ENCODE results near the gene MIEF1. TPM values are rescaled to one million over a fixed set of nuclear protein-coding genes. Genes with fewer than 3 reads are reported as not detected.

MIEF1 gene
- polyA plus RNA-seq, 1 donor, result 34.4 TPM

GRCh38 chr22:39528681-39529486 is 26.8 kb downstream of the MIEF1 start:
- peak overlapping the region; percentile 5 for H3K4me3 ChIP-seq (ENCODE audit: low read length)
- no CpG with 5 or more reads among the region's 32 CpGs for WGBS (ENCODE audit: insufficient coverage, low lambda C conversion rate)
- peak overlapping the region; percentile 37 for H3K27ac ChIP-seq (ENCODE audit: low read length)
- no peaks in the 10 kb centered on the region for H3K9me3 ChIP-seq (ENCODE audit: control insufficient read depth, low read depth, low read length)
- H3K27me3 ChIP-seq (ENCODE audit: control insufficient read depth, insufficient read depth, low read length), result no peaks in the 10 kb centered on the region
- peak; percentile 92 for DNase-seq
- peaks cover 43% of the 10 kb centered on the region for H3K4me1 ChIP-seq (ENCODE audit: control insufficient read depth, insufficient read depth, low read length)
- H3K36me3 ChIP-seq (ENCODE audit: control insufficient read depth, insufficient read depth, low read length), result peaks cover 46% of the 10 kb centered on the region

GRCh38 chr22:39529487-39529851 is 27.4 kb downstream of the MIEF1 start:
- Histone ChIP-seq H3K27me3 (ENCODE audit: control insufficient read depth, insufficient read depth, low read length) (no peaks in the 10 kb centered on the region), H3K4me3 (ENCODE audit: low read length) (no peak overlapping the region), H3K4me1 (ENCODE audit: control insufficient read depth, insufficient read depth, low read length) (peaks cover 44% of the 10 kb centered on the region), H3K36me3 (ENCODE audit: control insufficient read depth, insufficient read depth, low read length) (peaks cover 40% of the 10 kb centered on the region), H3K9me3 (ENCODE audit: control insufficient read depth, low read depth, low read length) (no peaks in the 10 kb centered on the region), H3K27ac (ENCODE audit: low read length) (no peak overlapping the region)
- no peak for DNase-seq
- no CpG with 5 or more reads among the region's 17 CpGs for WGBS (ENCODE audit: insufficient coverage, low lambda C conversion rate)

DNA sequence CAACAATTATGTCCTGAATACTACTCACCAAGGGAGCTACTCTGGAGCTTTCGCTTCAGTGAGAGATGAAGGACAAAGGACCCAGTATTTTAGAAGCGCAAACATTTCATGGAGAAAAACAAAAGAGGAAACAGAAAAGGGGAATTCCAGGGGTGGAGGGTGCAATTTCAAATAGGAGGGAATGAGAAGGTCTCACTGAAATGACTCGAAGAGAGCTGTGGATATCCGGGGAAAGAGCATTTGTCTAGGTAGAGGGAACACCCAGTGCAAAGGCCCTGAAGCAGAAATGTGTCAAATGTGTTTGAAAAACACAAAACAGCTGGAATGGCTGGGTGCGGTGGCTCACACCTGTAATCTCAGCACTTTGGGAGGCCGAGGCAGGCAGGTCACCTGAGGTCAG is 28.0 kb downstream of the MIEF1 start:
- no peak overlapping the region for H3K27ac ChIP-seq (ENCODE audit: low read length)
- H3K4me1 ChIP-seq (ENCODE audit: control insufficient read depth, insufficient read depth, low read length), result peaks cover 48% of the 10 kb centered on the region
- H3K9me3 ChIP-seq (ENCODE audit: control insufficient read depth, low read depth, low read length), result no peaks in the 10 kb centered on the region
- no peaks in the 10 kb centered on the region for H3K27me3 ChIP-seq (ENCODE audit: control insufficient read depth, insufficient read depth, low read length)
- peaks cover 34% of the 10 kb centered on the region for H3K36me3 ChIP-seq (ENCODE audit: control insufficient read depth, insufficient read depth, low read length)
- DNase-seq, result no peak
- H3K4me3 ChIP-seq (ENCODE audit: low read length), result no peak overlapping the region
- 100% methylated on average over 2 of the region's 6 CpGs for WGBS (ENCODE audit: insufficient coverage, low lambda C conversion rate)

- Histone ChIP-seq H3K27me3 (ENCODE audit: control insufficient read depth, insufficient read depth, low read length) (no peaks in the 10 kb centered on the region), H3K36me3 (ENCODE audit: control insufficient read depth, insufficient read depth, low read length) (peaks cover 34% of the 10 kb centered on the region), H3K4me1 (ENCODE audit: control insufficient read depth, insufficient read depth, low read length) (peaks cover 48% of the 10 kb centered on the region), H3K9me3 (ENCODE audit: control insufficient read depth, low read depth, low read length) (no peaks in the 10 kb centered on the region), H3K27ac (ENCODE audit: low read length) (no peak overlapping the region), H3K4me3 (ENCODE audit: low read length) (no peak overlapping the region)
- DNase-seq, result peak in 1 of 2 donors; percentile 55
- WGBS (ENCODE audit: insufficient coverage, low lambda C conversion rate), result no CpG with 5 or more reads among the region's 9 CpGs
Observed at GRCh38 chr22:39530692-39531331, 28.7 kb downstream of the MIEF1 start.

DNA sequence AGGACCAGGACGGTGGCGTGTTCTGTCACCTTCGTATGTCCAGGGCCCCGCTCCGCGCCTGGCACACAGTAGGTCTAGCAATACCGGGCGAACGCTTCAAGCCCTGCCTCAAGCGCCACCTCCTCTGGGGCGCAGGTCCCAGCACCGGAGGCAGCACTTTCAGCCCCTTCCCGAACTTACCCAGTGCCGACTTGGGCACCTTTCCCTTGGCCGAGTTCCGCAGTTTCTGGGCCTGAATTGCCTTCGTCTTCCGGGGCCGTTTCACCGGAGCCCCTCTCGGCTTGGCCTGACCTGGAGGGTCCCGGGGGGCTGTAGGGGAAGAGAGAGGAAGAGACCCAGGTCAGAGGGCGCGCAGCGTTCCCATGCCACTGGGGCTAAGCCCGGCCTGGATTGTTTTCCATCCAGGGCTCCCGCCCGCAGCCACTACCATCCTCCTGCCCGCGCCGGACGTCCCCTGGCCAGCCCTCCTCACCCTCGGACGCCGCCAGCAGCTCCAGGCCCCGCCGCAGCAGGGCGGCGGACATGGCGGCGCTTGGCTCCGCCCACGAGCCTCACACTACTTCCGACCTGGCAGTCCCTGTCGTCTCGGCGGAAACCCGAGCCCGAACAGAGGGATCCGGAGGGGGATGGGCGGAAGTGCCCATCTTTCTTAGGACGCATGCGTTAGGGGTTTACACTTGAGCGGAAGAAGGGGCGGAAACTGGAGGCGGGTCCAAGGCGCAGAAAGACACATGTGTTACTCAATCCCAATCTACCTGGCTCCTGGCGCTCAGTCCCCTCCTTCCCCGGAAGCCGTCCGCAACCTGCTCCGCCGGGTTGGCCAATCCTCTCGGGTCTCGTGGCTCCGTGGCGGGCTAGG is 30.4 kb downstream of the MIEF1 start, which contains the start of gene RPS19BP1:
TSS of gene RPS19BP1 (minus strand) at position 534 of the 859 bp plus-strand sequence. CDS start at position 524, 10 bp downstream.
- H3K4me3 ChIP-seq (ENCODE audit: low read length), result peak within 1 kb of the TSS; percentile 95
- peaks cover 31% of the 10 kb centered on the region for H3K36me3 ChIP-seq (ENCODE audit: control insufficient read depth, insufficient read depth, low read length)
- peak within 1 kb of the TSS; percentile 77 for H3K27ac ChIP-seq (ENCODE audit: low read length)
- WGBS (ENCODE audit: insufficient coverage, low lambda C conversion rate), result no CpG with 5 or more reads among the region's 67 CpGs
- peak; percentile 100 for DNase-seq
- H3K27me3 ChIP-seq (ENCODE audit: control insufficient read depth, insufficient read depth, low read length), result no peaks in the 10 kb centered on the region
- no peaks in the 10 kb centered on the region for H3K9me3 ChIP-seq (ENCODE audit: control insufficient read depth, low read depth, low read length)
- H3K4me1 ChIP-seq (ENCODE audit: control insufficient read depth, insufficient read depth, low read length), result peaks cover 42% of the 10 kb centered on the region

GRCh38 chr22:39534092-39534506 is 32.0 kb downstream of the MIEF1 start:
- WGBS (ENCODE audit: insufficient coverage, low lambda C conversion rate), result no CpG with 5 or more reads among the region's 12 CpGs
- Histone ChIP-seq H3K4me3 (ENCODE audit: low read length) (no peak overlapping the region), H3K4me1 (ENCODE audit: control insufficient read depth, insufficient read depth, low read length) (peaks cover 27% of the 10 kb centered on the region), H3K36me3 (ENCODE audit: control insufficient read depth, insufficient read depth, low read length) (peaks cover 17% of the 10 kb centered on the region), H3K27me3 (ENCODE audit: control insufficient read depth, insufficient read depth, low read length) (no peaks in the 10 kb centered on the region), H3K27ac (ENCODE audit: low read length) (no peak overlapping the region), H3K9me3 (ENCODE audit: control insufficient read depth, low read depth, low read length) (no peaks in the 10 kb centered on the region)
- no peak for DNase-seq

DNA sequence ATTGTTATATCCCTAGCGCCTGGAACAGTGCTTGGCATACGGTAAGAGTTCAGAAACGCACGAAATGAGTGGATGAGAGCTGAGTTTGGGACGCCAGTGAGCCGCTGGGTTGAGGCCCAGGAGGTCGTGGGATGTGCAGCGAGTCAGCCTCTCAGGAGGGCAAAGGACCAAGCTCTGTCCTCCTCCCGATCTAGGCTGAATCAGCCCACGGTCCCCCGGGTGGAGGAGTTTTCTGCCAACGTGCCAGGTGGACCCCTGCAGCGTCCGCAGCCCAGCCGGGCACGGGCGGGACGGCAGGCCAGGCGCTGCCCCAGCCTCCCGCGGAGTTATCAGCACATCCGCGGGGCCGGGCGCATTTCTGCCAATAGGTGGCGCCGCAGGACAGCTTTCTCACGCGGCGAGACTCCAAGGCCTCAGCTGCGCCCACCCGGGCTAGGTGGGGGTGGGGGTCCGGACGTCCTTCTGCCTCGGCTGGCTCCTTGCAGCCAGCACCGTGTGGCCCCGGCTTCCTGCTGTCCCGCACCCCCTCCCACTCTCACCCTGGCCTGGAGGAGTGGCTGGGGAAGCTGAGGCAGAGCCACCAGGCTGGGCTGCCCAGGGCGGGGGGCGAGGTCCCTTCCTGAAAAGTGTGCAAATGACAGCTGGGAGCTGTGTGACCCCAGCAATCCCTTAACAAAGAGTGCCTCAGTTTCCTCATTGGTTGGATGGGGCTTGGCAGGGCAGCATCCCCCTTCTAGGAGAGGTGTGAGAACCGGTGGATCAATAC is 32.7 kb downstream of the MIEF1 start:
- no peaks in the 10 kb centered on the region for H3K9me3 ChIP-seq (ENCODE audit: control insufficient read depth, low read depth, low read length)
- no peak overlapping the region for H3K27ac ChIP-seq (ENCODE audit: low read length)
- DNase-seq, result peak; percentile 65 to 72
- no CpG with 5 or more reads among the region's 41 CpGs for WGBS (ENCODE audit: insufficient coverage, low lambda C conversion rate)
- no peak overlapping the region for H3K4me3 ChIP-seq (ENCODE audit: low read length)
- H3K27me3 ChIP-seq (ENCODE audit: control insufficient read depth, insufficient read depth, low read length), result no peaks in the 10 kb centered on the region
- H3K4me1 ChIP-seq (ENCODE audit: control insufficient read depth, insufficient read depth, low read length), result peaks cover 21% of the 10 kb centered on the region
- peaks cover 11% of the 10 kb centered on the region for H3K36me3 ChIP-seq (ENCODE audit: control insufficient read depth, insufficient read depth, low read length)

DNA sequence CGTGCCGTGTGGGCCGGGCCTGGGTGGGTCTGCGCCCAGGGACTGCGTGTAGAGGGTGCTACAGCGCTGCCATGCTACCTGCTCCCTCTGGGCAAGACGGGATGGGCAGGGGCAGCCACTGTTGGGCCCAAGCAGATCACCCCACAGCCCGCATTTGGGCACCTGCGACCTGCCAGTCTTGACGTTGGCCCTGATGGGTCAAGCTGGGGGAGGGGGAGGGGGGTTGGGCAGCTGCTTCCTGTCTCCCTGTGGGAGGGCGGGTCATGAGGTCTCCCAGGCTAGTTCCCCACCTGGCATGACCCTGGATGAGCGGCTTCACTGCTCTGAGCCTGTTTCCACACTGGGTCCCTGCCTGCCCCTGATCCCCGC is 33.3 kb downstream of the MIEF1 start:
- Histone ChIP-seq H3K27me3 (ENCODE audit: control insufficient read depth, insufficient read depth, low read length) (no peaks in the 10 kb centered on the region), H3K9me3 (ENCODE audit: control insufficient read depth, low read depth, low read length) (no peaks in the 10 kb centered on the region), H3K27ac (ENCODE audit: low read length) (no peak overlapping the region), H3K36me3 (ENCODE audit: control insufficient read depth, insufficient read depth, low read length) (peaks cover 6% of the 10 kb centered on the region), H3K4me1 (ENCODE audit: control insufficient read depth, insufficient read depth, low read length) (peaks cover 18% of the 10 kb centered on the region), H3K4me3 (ENCODE audit: low read length) (no peak overlapping the region)
- DNase-seq, result no peak
- no CpG with 5 or more reads among the region's 13 CpGs for WGBS (ENCODE audit: insufficient coverage, low lambda C conversion rate)

- H3K27me3 ChIP-seq (ENCODE audit: control insufficient read depth, insufficient read depth, low read length), result no peaks in the 10 kb centered on the region
- no peak overlapping the region for H3K4me3 ChIP-seq (ENCODE audit: low read length)
- no peak overlapping the region for H3K27ac ChIP-seq (ENCODE audit: low read length)
- H3K4me1 ChIP-seq (ENCODE audit: control insufficient read depth, insufficient read depth, low read length), result peaks cover 16% of the 10 kb centered on the region
- peaks cover 3% of the 10 kb centered on the region for H3K36me3 ChIP-seq (ENCODE audit: control insufficient read depth, insufficient read depth, low read length)
- no CpG with 5 or more reads among the region's 15 CpGs for WGBS (ENCODE audit: insufficient coverage, low lambda C conversion rate)
- no peak for DNase-seq
- no peaks in the 10 kb centered on the region for H3K9me3 ChIP-seq (ENCODE audit: control insufficient read depth, low read depth, low read length)
Observed at GRCh38 chr22:39535831-39536449, 33.9 kb downstream of the MIEF1 start.

Data from large intestine (tissue), 3 donors.